ENCODE data around the gene SH3BP2.

- TF ChIP-seq, protein P1, sequence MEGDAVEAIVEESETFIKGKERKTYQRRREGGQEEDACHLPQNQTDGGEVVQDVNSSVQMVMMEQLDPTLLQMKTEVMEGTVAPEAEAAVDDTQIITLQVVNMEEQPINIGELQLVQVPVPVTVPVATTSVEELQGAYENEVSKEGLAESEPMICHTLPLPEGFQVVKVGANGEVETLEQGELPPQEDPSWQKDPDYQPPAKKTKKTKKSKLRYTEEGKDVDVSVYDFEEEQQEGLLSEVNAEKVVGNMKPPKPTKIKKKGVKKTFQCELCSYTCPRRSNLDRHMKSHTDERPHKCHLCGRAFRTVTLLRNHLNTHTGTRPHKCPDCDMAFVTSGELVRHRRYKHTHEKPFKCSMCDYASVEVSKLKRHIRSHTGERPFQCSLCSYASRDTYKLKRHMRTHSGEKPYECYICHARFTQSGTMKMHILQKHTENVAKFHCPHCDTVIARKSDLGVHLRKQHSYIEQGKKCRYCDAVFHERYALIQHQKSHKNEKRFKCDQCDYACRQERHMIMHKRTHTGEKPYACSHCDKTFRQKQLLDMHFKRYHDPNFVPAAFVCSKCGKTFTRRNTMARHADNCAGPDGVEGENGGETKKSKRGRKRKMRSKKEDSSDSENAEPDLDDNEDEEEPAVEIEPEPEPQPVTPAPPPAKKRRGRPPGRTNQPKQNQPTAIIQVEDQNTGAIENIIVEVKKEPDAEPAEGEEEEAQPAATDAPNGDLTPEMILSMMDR (IDR thresholded peaks at IDR 0.05 in 2 of 3, conservative IDR thresholded peaks at IDR 0.05 in 1 of 3; ENCODE audit: borderline replicate concordance in 1 of 3, insufficient read depth in 1 of 3, low read depth in 2 of 3, low read length in 2 of 3), result no peak
- no peak for TF ChIP-seq EZH2 (IDR thresholded peaks at IDR 0.05)
Observed at GRCh38 chr4:2792396-2792710, 532 bp upstream of the SH3BP2 start.
